ENCODE data around the gene GLOD4.
"Not testable (repeated sequence)": the region's sequence is repeated elsewhere in the genome, so short reads cannot be mapped to it uniquely, and the experiment has no call there.

GLOD4 gene, protein sequence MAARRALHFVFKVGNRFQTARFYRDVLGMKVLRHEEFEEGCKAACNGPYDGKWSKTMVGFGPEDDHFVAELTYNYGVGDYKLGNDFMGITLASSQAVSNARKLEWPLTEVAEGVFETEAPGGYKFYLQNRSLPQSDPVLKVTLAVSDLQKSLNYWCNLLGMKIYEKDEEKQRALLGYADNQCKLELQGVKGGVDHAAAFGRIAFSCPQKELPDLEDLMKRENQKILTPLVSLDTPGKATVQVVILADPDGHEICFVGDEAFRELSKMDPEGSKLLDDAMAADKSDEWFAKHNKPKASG

DNA sequence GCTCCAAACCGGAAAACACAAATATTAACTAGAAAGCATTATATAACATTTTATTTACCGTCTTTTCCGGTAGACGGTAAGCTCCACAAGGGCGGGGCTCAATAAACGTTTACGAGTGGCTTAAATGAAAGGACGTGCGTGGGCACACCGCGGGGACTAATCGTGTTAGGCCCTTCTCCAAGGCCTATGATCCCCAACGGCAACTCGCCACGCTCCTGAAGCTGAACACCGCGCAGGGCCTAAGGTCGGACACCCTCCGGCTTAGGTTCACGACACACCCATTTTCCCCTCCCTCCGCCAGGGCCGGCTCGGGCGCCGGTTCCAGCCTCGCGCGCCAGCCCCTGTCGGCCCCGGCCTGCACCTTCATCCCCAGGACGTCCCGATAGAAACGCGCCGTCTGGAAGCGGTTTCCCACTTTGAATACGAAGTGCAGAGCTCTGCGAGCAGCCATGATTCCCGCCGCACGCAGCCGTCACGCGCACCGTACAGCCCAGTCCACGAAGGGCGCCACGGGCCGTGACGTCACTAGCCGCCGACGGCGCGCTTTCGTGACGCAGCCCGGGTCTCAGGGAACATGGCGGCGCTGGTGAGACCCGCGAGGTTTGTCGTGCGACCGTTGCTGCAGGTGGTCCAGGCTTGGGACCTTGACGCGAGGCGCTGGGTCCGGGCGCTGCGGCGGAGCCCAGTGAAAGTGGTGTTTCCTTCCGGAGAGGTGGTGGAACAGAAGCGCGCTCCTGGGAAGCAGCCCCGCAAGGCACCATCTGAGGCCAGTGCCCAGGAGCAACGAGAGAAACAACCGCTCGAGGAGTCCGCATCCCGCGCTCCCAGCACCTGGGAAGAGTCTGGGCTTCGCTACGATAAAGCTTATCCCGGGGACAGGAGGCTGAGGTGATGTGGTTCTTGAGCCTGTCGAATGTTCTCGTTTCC is at the start of gene GLOD4, which contains the start of gene MRM3:
GLOD4 (minus strand) TSS at position 476 of the 927 bp plus-strand sequence; CDS start at position 451, 25 bp downstream.
MRM3 (plus strand) TSS at position 549 of the 927 bp plus-strand sequence; CDS start at position 575, 26 bp downstream.
- peak; percentile 83 for DNase-seq

DNA sequence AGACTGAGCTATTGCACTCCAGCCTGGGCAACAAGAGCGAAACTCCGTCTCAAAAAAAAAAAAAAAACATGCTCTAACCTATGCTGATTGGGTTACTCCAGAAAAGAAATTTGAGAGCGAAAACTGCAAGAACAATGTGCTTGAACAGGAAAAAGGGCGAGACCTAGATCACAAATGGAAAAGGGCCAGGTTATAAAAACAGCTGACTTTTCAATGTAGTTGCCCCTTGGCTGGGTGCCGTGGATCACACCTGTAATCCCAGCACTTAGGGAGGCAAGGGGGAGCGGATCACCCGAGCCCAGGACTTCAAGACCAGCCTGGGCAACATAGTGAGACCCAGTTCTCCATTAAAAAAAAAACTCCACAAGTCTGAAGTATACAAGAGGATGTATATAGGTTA is 48.9 kb upstream of the GLOD4 start:
- DNase-seq = no peak

DNA sequence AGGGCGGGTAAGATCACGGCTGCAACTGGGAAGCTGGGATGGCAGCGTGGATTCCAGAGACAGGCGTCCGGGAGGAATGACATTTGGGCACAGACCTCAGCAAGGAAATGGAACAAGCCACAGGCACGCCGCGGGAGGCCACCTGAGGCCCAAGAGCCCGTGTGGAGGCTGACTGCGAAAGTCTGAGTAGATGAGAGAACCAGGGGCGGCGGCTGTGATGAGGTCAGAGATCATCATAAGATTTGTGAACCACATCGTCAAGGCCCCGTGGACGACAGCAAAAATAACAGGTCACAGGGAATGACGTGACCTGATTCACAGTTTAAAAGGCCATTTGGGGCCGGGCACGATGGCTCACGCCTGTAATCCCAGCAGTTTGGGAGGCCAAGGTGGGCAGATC is 48.3 kb upstream of the GLOD4 start:
- DNase-seq = no peak

DNA sequence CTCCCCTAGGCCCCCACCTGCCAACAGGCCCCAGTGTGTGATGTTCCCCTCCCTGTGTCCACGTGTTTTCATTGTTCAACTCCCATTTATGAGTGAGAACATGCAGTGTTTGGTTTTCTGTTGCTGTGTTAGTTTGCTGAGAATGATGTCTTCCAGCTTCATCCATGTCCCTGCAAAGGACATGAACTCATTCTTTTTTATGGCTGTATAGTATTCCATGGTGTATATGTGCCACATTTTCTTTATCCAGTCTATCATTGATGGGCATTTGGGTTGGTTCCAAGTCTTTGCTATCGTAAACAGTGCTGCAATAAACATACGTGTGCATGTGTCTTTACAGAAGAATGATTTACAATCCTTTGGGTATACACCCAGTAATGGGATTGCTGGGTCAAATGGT is 47.5 kb upstream of the GLOD4 start:
- not testable (repeated sequence) for DNase-seq

DNA sequence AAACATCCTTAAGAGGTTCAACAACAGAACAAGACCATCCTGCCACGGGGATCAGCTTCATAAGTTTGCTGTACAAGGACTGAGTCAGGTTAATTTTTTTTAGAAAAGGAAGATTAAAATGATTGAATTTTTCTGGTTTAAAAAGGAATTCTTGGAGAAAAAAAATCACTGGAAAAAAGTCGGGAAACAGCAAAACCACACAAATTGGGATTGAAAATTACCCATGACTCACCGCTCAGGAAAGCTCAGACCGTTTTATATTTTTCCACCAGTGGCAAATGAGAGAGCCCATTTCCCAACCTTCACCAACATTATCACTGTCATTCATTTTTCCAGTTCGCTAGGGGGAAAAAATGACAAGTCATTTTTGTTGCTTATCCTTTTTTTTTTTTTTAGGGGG is 46.7 kb upstream of the GLOD4 start:
- DNase-seq = no peak

DNA sequence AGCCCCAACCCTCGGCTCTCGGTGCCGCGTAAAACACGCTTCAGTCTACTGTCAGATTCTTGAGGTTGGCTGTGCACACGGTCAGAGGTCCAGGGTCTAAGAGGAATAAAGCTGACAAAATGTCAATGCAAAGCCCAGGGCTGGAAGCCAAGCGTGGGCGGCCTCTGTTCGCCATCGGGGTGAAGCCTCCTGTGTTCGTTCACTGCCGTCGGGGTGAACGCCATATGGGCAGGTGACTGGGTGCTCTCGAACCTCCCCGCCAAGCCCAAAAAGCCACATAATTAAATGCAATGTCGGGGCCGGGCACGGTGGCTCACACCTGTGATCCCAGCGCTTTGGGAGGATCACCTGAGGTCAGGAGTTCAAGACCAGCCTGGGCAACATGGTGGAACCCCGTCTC is 44.7 kb upstream of the GLOD4 start:
- no peak for DNase-seq

DNA sequence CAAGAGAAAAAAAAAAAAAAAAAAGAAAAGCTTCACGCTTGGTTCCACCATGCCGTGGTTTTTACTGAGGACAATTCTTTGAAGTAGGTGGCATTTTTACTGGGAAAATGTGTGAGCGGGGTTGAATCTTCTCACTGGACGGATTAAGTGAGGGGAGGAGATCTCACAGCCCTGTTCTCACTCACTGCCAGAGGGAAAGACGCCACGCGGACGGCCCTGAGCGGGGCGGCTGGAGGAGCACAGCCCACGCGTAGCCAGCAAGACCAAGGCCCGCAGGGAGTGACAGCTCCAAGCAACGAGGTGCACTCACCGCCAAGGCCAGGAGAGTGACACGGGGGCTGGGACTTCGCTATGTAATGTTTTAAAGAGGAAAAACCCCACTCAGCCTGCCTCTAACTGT is 43.1 kb upstream of the GLOD4 start:
- DNase-seq = no peak

DNA sequence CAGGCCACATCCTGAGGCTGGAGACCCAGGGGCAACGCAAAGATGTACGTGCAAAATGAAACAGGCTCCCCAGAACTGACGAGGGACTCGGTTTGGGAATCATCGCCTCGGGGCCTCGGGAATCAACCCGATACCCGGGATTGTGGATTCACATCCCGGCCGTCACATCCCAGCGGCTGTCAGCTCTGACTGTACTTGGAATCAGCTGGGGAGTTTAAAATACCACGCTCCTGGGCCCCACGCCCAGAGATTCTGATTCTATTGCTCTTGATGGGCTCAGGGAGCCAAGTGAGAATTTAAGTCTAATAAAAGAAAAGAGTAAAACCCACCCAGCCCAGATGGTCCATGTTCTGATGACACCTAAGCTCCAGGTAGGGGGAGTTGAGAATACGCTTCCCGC is 42.3 kb upstream of the GLOD4 start:
- no peak for DNase-seq

DNA sequence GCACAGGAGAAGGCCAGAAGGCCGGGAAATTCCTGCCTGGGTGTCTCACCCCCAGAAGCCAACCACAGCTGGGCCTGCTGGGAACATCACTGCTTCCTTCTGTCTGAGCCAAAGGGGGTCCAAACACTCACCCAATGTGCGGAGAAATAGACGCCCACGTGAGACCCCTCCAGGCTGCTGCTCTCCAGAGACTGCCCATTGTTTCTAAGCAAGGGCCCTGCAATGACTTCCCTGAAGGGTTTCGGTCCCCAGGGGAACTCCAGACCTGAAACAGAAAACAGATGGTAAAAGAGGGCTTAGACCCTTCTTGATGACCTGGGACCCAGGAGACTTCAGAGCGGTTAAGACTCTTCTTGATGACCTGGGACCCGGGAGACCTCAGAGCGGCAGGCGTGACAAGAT is 41.4 kb upstream of the GLOD4 start:
- DNase-seq = no peak

DNA sequence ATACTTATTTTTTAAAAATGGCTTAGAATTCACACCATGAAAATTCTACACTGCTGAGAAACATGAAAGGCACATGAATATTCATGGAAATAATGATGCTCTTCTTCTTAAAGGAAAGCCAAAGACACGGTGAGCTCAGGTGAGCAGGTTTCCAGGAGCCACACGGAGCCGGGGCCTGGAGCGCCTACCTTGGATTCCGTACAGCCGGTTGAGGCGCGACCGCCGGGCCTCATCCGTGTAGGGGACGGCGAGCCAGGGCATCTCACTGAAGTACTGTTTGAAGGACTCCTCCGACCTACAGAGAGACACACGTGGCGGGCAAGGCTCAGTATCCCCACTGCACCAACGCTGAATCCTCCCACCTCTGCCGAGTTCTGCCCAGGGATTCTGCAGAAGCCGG is 37.2 kb upstream of the GLOD4 start:
- DNase-seq = no peak

DNA sequence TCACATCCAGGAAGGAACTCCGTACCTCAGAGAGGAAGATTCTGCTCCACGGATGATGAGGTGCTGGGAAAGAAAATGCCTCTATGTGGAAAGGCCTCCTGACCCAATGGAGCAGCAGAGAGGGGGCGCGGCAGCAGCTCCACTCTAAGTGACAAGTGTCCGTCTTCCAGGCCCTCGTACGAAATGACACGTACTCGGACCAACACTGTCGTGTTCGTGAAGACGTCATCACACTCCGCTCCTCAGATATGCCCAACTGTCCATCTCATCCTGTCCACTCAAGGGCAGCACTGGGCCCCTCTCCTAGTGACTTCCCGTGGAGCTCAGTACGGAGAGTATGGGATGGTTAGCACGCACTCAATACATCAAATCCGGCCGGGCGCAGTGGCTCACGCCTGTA is 32.3 kb upstream of the GLOD4 start:
- no peak for DNase-seq

DNA sequence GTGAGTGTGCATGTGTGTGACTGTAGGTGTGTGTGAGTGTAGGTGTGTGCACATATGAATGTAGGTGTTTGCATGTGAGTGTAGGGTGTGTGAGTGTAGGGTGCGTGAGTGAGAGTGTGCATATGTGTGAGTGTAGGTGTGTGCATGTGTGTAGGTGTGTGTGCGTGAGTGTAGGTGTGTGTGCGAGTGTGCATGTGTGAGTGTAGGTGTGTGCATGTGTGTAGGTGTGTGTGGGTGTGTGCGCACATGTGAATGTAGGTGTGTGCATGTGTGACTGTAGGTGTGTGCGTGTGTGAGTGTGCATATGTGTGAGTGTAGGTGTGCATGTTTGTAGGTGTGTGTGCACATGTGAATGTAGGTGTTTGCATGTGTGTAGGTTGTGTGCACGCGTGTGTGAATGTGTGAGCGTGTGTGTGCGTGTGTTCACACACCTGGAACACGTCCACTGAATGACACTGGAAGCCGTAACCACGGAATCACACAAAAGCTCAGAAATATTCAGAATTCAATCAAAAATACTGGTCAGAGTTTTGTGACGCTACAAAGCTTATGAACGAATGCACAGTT is 30.6 kb upstream of the GLOD4 start:
- DNase-seq = no peak

DNA sequence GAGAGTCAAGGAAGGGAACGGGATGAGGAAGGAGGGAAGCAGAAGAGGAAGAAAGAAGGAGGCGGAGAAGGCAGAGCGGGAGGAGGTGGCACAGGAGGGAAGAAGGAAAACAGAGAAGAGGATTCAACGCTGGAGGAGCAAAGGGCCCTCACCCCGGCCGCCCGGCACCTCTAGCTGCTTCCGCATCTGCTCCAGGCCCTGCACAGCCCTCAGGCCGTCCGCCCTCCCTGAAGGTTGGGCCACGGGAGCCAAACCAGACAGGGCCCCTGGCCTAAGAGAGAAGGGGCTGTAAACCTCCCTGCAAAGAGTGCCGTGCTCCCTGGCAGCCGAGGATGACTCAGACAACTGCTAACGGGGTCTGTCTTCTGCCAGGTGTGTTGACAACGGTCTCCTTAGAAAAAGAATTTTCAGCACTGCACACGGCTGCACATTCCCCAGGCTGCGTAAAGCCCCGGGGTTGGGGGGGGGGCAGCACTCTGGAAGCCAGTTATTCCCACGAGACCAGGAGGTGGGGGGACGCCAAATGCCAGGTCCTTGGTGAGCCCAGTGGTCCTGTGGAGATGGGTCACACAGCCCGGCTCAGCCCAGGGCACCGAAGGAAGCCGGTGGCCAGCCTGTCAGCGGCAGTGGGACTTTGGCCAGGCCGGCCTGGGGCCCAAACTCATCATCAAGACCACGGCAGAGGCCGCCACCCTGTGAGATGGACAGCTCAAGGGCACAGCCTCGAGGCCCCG is 29.1 kb upstream of the GLOD4 start:
- no peak for DNase-seq

DNA sequence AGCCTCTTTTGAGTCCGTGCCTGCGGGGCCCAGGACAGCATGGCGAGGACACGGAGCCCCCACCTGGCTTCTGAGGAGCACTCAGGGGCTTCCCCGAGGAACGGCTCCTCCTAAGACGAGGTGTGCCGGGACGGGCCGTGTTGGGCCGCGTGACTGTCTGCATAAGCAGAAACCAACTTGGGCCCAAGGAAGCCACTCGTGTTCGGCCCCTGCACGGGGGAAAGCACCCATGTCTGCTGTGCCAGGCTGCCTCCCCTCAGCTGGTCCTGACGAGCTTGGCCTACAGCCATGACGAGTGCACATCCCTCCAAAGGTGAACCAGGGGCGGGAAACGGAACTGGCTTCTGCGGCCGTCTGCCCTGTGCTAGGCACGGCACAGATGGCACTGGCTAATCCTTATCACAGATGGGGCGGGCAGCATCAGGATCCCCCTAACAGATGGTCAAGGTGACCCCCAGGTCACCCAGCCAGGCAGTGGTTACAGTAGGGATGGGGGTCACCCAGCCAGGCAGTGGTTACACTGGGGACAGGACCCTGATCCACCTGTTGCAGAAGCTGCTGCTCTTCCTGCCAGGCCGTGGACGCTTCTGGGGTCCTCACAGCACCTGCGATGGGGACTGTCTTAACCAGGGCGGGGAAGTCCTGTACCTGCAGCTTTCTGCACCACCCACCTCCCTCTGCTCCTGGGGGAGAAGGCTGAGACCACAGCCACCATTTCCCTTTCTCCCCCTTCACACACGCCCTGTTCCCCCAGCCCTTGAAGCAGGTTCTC is 25.6 kb upstream of the GLOD4 start:
- no peak for DNase-seq

DNA sequence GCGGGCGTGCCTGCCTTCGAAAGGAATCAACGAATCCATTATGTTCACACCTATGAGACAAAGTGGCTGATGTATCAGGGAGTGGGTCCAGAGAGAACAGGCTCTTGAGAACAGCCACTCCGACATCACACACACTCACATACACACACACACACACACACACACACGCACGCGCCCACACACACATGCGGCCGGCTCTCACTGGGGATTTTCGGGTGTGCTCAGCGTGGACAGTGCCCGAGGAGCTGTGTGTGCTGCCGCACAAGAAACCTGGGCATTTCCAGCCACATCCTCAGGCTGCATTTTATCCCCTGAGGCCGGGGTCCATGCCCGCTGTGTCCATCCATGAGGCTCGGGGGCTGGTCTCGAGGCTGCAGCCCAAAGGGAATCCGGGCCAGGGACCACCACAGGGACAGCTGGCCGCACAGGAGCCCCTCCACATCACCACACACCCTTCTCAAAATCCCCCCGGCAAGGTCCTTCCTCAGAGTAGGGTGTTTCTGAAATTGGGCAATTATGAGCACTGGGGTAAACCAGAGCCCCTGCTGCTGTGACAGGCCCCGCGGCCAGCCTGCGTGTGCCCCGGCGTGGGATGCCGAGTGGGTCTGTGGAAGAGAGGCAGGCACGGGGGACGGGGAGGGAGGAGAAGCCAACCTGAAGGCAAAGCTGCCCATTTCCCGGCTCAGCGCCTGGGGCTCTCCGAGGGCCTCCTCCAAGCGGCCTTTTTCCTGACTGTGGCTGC is 24.9 kb upstream of the GLOD4 start:
- DNase-seq = no peak

DNA sequence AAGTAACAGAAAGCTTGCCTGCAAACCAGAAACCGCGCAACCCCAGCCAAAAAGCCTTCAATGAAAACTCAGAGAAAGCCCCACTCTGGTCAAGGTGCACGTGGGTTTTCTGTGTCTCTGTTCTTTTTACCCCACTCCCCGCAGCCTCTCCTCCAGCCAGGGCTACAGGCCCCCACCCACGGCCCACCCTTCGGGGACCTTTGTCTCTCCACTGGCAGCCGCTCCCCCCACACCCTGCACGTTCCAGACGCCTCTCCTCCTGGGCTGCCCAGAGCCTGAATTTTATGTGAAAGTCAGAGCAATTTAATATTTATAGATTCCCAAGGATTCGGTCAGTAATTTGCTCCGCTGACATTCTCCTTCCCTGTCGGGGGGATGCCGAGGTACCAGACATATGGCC is 24.3 kb upstream of the GLOD4 start:
- DNase-seq = no peak

DNA sequence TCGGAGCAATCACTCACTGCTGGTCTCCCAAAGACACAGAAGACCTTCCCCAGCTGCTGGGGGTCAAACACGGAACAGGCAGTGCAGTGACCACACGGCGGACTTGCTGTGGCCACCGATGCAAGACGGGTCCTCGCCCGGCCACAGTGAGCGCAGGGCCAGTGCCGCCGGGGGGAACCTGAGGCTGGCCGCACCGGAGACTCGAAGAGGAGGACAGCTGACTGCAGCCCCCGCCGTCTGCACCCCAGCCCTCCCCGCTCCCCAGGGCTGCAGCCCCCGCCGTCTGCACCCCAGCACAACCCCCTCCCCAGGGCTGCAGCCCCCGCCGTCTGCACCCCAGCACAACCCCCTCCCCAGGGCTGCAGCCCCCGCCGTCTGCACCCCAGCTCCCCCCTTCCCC is 23.8 kb upstream of the GLOD4 start:
- not testable (repeated sequence) for DNase-seq

DNA sequence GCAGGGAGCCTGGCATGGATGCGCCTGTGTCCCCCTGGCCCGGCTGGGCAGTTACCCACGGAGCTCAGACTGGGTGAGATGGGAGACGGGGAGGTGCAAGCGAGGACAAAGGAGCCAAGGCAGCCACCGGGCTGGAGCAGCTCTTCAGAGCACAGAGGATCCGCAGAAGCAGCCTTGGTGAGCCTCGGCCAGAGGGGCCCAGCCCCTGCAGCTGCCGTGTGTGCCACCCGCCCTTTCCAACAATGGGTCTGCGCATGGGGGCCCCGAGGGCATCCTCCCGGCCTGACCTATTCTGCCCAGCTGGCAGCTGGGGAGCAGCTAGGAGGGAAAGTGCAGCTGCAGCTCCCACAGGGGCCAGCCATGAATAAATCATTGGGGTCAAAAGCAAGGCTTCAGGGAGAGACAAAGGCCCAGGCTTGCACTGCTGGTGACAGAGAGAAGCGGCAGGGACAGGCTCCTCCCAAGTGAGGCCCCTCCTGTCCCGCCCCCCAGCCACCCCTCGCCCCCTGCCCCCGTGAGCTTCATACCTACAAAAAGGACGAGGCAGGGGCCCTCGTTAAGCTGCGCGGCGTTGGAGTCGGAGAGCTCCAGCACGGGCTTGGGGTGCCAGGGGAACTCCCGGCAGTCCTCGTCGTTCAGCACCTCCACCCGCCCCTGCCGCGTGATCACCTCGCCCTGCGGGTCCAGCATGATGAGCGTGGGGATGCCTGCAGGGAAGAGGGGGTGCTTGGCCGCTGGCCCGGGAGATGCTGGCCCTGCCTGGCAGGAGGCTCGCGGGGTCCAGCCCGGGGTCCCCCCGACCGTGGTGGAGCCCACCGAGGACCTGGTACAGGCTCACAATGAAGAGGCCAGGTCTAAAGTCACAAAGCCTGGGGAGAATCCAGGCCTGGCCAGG is 22.7 kb upstream of the GLOD4 start:
- DNase-seq = no peak

DNA sequence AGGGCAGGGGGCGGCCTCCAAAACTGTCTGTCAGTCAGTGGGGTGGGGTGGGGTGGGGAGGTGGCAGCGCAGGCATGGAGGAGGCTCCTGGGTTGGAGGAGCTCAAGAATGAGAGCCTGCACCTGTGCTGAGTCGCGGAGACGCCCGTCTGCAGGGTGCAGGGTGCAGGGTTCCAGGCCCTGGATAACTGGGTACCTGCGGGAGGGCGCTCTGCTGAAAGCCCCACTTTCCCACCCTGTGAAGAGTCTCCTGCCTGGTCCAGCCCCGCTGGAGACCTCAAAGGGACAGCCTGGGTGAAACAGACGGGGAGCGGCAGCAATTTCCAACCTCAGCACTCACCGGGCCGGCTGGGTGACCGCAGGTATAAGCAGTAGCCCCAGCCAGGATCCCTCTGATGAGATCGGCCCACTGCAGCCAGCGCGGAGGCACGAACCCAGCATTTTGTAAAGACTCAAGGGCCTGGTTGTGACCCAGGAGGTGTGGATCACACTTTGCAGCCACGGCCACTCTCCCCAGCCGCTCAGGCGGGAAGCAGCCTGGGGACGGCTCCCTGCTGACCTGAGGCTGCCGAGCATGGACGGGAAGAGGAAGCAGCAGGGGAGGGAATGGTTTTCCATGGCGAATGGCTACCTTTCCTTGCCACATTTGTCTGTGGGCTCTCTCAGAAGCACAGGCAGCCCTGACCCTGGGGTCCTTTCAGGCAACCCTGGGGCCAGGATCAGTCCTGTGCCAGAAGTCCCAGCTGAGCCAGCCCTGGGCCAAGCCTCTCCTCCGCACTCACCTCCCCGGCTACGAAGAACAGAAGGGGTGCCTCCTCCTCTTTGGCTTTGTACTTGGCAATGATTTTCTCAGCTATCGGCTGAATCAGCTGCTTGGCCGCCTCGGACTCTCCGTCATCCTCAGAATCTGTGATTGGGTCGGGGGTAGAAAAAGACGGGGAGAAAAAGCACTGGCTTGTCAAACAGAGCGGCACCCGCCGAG is 21.1 kb upstream of the GLOD4 start:
- no peak for DNase-seq
